DND-41 (cell line): Measurements from ENCODE around the gene ARRDC1.

Experiments used
- ATAC-seq: fragments of 200-7000 bp; cut with Tn5 transposase; 3 replicates; pipeline ENCODE4 v1.9.1; 2021; ENCODE audit warnings: low read depth; ENCODE audit not compliant: insufficient read depth
- DNase-seq: peaks from one replicate; pipeline ENCODE4 v3.0.0-alpha.2; 2020
- H2AFZ ChIP-seq: 2 replicates; pipeline ENCODE4 v1.6.0; 2012; ENCODE audit warnings: low read depth, low read length
- H3K27ac ChIP-seq: 2 replicates; pipeline ENCODE4 v1.5.1; 2012; ENCODE audit warnings: low read length, inconsistent platforms
- H3K27me3 ChIP-seq: fragments of 200-600 bp; sonication (generic); 2 replicates; pipeline ENCODE4 v1.6.0; 2012; ENCODE audit warnings: low read length, mild to moderate bottlenecking, inconsistent platforms; ENCODE audit not compliant: insufficient read depth, poor library complexity
- H3K36me3 ChIP-seq: 2 replicates; pipeline ENCODE4 v1.5.1; 2012; ENCODE audit warnings: low read length, inconsistent platforms; ENCODE audit not compliant: insufficient read depth
- H3K4me1 ChIP-seq: 2 replicates; pipeline ENCODE4 v1.5.1; 2012; ENCODE audit warnings: mild to moderate bottlenecking, low read length; ENCODE audit not compliant: insufficient read depth
- H3K4me2 ChIP-seq: 2 replicates; pipeline ENCODE4 v1.6.0; 2012; ENCODE audit warnings: mild to moderate bottlenecking, moderate library complexity, low read length, inconsistent platforms; ENCODE audit not compliant: insufficient read depth
- H3K4me3 ChIP-seq, 2 experiments: fragments of 200-600 bp in 1 of 2; shearing (Covaris generic) in 1 of 2; 2 replicates each; pipeline ENCODE4 v1.5.1; 2012 to 2016; ENCODE audit warnings: inconsistent platforms in 2 of 2, low read length in 2 of 2, mild to moderate bottlenecking in 2 of 2, low read depth in 1 of 2, moderate library complexity in 1 of 2
- H3K79me2 ChIP-seq: 2 replicates; pipeline ENCODE4 v1.6.0; 2012; ENCODE audit warnings: low read length, inconsistent platforms; ENCODE audit not compliant: insufficient read depth
- H3K9ac ChIP-seq: 2 replicates; pipeline ENCODE4 v1.6.0; 2012; ENCODE audit warnings: low read depth, mild to moderate bottlenecking, inconsistent platforms, low read length, moderate library complexity
- H3K9me3 ChIP-seq: 2 replicates; pipeline ENCODE4 v1.5.1; 2012; ENCODE audit warnings: low read length, moderate library complexity, mild to moderate bottlenecking, inconsistent platforms; ENCODE audit not compliant: insufficient read depth, severe bottlenecking
- H4K20me1 ChIP-seq: 2 replicates; pipeline ENCODE4 v1.6.0; 2012; ENCODE audit warnings: low read length; ENCODE audit not compliant: insufficient read depth
- EZH2 ChIP-seq: IDR thresholded peaks from 3 replicates; pipeline ENCODE4 v1.6.1; 2012; ENCODE audit warnings: borderline replicate concordance, low read depth, mild to moderate bottlenecking, moderate library complexity, low read length, inconsistent platforms; ENCODE audit not compliant: severe bottlenecking
- TF ChIP-seq, protein P1 (sequence below): IDR thresholded peaks from 2 replicates; pipeline ENCODE4 v1.5.1; 2012; ENCODE audit warnings: borderline replicate concordance, low read length, moderate library complexity, mild to moderate bottlenecking; ENCODE audit not compliant: poor library complexity, severe bottlenecking; ENCODE audit errors: extremely low read depth

The ARRDC1 gene

DNA sequence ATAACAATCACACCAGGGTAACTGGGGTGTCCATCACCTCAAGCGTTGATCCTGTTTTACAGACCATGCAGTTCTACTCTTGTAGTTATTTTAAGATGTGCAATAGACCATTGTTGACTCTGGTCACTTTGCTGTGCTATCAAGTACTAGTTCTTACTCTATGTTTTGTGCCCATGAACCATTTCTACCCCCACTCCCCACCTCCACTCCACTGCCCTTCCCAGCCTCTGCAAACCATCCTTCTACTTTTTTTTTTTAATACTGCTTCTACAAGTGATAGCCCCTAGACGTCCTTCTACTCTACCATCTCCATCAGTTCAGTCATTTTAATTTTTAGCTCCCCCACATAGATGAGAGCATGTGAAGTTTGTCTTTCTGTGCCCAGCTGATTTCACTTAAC lies 52.1 kb downstream of the ARRDC1 start:
- H3K4me1 ChIP-seq, result no peaks in the 10 kb centered on the region
- H2AFZ ChIP-seq, result no peak overlapping the region
- no peak overlapping the region for H3K4me2 ChIP-seq

DNA sequence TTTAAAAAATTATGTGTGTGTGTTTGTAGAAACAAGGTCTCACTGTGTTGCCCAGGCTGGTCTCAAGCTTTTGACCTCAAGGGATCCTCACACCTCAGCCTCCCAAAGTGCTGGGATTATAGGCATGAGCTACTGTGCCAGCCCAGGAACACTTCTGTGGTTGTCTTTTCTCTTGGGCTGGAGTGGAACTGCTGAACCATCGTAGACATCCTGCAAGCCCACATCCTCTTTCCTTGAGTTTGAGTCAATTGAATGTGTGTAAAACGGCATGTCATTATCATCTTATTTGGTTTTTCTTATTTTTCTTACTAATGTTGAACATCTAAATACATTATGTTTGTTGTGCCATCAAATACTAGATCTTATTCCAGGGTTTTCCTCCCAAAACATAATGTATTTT lies 53.3 kb downstream of the ARRDC1 start:
- Histone ChIP-seq H3K4me1 (no peaks in the 10 kb centered on the region), H3K27ac (peak overlapping the region; percentile 16; the same call in 1 of the 2 replicates), H3K27me3 (no peaks in the 10 kb centered on the region), H2AFZ (no peak overlapping the region), H3K36me3 (peaks cover 11% of the 10 kb centered on the region; the same call in 1 of the 2 replicates), H3K79me2 (peaks cover 98% of the 10 kb centered on the region), H3K9me3 (no peaks in the 10 kb centered on the region), H4K20me1 (peaks cover 55% of the 10 kb centered on the region), H3K4me3 (no peak overlapping the region), H3K4me2 (no peak overlapping the region), H3K9ac (no peak overlapping the region)
- TF ChIP-seq EZH2, result no peak
- TF ChIP-seq, protein P1, sequence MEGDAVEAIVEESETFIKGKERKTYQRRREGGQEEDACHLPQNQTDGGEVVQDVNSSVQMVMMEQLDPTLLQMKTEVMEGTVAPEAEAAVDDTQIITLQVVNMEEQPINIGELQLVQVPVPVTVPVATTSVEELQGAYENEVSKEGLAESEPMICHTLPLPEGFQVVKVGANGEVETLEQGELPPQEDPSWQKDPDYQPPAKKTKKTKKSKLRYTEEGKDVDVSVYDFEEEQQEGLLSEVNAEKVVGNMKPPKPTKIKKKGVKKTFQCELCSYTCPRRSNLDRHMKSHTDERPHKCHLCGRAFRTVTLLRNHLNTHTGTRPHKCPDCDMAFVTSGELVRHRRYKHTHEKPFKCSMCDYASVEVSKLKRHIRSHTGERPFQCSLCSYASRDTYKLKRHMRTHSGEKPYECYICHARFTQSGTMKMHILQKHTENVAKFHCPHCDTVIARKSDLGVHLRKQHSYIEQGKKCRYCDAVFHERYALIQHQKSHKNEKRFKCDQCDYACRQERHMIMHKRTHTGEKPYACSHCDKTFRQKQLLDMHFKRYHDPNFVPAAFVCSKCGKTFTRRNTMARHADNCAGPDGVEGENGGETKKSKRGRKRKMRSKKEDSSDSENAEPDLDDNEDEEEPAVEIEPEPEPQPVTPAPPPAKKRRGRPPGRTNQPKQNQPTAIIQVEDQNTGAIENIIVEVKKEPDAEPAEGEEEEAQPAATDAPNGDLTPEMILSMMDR, result no peak
- ATAC-seq, result no peak; the same call in 2 of the 3 replicates
- no peak for DNase-seq

More for the DNA sequence above, 52.1 kb downstream of the ARRDC1 start:
- TF ChIP-seq, protein P1, result no peak
- no peak for TF ChIP-seq EZH2
- H3K27ac ChIP-seq, result no peak overlapping the region
- H3K9me3 ChIP-seq, result no peaks in the 10 kb centered on the region
- H3K79me2 ChIP-seq, result peaks cover 96% of the 10 kb centered on the region
- H4K20me1 ChIP-seq, result peaks cover 47% of the 10 kb centered on the region
- no peak overlapping the region for H3K4me3 ChIP-seq
- DNase-seq (no peak), ATAC-seq (no peak)
- peaks cover 14% of the 10 kb centered on the region; the same call in 1 of the 2 replicates for H3K36me3 ChIP-seq
- H3K9ac ChIP-seq, result no peak overlapping the region
- no peaks in the 10 kb centered on the region for H3K27me3 ChIP-seq

GRCh38 chr9:137660144-137660543 lies 54.7 kb downstream of the ARRDC1 start:
- Histone ChIP-seq H4K20me1 (peaks cover 54% of the 10 kb centered on the region), H3K27ac (no peak overlapping the region), H3K27me3 (no peaks in the 10 kb centered on the region)

More at GRCh38 chr9:137660144-137660543, 54.7 kb downstream of the ARRDC1 start:
- Histone ChIP-seq H3K4me3 (no peak overlapping the region), H3K36me3 (peaks cover 7% of the 10 kb centered on the region; the same call in 1 of the 2 replicates), H3K4me2 (no peak overlapping the region), H3K9me3 (no peaks in the 10 kb centered on the region), H3K9ac (no peak overlapping the region), H3K4me1 (no peaks in the 10 kb centered on the region), H2AFZ (no peak overlapping the region), H3K79me2 (peaks cover 98% of the 10 kb centered on the region)
- DNase-seq (no peak), ATAC-seq (no peak)
- TF ChIP-seq, protein P1, result no peak
- TF ChIP-seq EZH2, result no peak
